HEK293 (cell line): Measurements from ENCODE around the gene SH3YL1.

Source experiments
- KLF1 ChIP-seq: fragments of 450-650 bp; formaldehyde crosslinking; IDR thresholded peaks from 2 replicates; pipeline ENCODE4 v1.5.1; 2016; ENCODE audit warnings: missing biosample characterization, missing genetic modification characterization
- REPIN1 ChIP-seq: fragments of 450-650 bp; formaldehyde crosslinking; IDR thresholded peaks from 2 replicates; pipeline ENCODE4 v1.5.1; 2017; ENCODE audit warnings: missing biosample characterization, missing genetic modification characterization, low read depth
- ZNF747 ChIP-seq: fragments of 450-650 bp; formaldehyde crosslinking; IDR thresholded peaks from 2 replicates; pipeline ENCODE4 v1.5.1; 2016; ENCODE audit warnings: missing biosample characterization, missing genetic modification characterization
- TF ChIP-seq, protein P1 (sequence below): fragments of 450-650 bp; formaldehyde crosslinking; IDR thresholded peaks from 2 replicates; pipeline ENCODE4 v1.5.1; 2016; ENCODE audit warnings: missing biosample characterization, missing genetic modification characterization
- TF ChIP-seq, protein P2 (sequence below): fragments of 450-650 bp; formaldehyde crosslinking; IDR thresholded peaks from 2 replicates; pipeline ENCODE4 v1.5.1; 2016; ENCODE audit warnings: missing biosample characterization, missing genetic modification characterization
- TF ChIP-seq, protein P3 (sequence below): fragments of 450-650 bp; formaldehyde crosslinking; IDR thresholded peaks from 2 replicates; pipeline ENCODE4 v1.5.1; 2016; ENCODE audit warnings: missing biosample characterization, missing genetic modification characterization
- TF ChIP-seq, protein P4 (sequence below): fragments of 450-650 bp; formaldehyde crosslinking; IDR thresholded peaks from 2 replicates; pipeline ENCODE4 v1.5.1; 2016; ENCODE audit warnings: missing biosample characterization, missing genetic modification characterization

DNA sequence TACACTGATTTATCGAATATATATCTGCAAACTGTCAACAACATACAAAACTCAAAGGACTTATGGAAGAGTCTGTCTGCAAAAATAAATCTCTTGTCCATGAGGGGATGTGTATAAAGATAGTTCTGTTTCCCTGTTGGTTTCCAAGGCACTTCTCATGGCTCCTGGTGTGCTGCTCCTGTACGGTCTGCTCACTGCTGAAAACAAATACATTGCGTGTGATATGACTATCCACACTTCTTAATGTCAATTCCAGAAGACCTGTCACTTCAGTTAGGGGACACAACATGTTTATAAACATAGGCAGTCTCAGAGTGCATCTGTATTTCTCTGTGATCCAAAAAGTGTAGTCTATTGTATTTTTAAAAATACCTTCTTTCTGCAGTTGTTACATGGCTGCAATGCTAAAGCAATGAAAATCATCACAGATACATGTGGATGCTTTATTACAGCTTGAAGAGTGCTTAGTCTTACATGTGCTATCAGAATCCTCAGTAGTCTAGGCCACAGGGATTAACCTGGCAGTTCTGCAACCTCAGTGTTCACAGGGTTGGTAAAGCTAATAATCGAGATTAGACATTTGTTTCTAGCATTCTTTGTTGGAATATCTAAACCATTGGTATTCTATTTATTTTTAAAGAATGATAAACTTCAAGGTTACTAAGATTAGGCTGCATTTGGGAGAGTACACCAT is 16.3 kb upstream of the SH3YL1 start:
- TF ChIP-seq, protein P1, sequence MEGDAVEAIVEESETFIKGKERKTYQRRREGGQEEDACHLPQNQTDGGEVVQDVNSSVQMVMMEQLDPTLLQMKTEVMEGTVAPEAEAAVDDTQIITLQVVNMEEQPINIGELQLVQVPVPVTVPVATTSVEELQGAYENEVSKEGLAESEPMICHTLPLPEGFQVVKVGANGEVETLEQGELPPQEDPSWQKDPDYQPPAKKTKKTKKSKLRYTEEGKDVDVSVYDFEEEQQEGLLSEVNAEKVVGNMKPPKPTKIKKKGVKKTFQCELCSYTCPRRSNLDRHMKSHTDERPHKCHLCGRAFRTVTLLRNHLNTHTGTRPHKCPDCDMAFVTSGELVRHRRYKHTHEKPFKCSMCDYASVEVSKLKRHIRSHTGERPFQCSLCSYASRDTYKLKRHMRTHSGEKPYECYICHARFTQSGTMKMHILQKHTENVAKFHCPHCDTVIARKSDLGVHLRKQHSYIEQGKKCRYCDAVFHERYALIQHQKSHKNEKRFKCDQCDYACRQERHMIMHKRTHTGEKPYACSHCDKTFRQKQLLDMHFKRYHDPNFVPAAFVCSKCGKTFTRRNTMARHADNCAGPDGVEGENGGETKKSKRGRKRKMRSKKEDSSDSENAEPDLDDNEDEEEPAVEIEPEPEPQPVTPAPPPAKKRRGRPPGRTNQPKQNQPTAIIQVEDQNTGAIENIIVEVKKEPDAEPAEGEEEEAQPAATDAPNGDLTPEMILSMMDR (tag by site-specific recombination) = no peak
- no peak for TF ChIP-seq ZNF747 (tag by site-specific recombination)
- TF ChIP-seq, protein P2, sequence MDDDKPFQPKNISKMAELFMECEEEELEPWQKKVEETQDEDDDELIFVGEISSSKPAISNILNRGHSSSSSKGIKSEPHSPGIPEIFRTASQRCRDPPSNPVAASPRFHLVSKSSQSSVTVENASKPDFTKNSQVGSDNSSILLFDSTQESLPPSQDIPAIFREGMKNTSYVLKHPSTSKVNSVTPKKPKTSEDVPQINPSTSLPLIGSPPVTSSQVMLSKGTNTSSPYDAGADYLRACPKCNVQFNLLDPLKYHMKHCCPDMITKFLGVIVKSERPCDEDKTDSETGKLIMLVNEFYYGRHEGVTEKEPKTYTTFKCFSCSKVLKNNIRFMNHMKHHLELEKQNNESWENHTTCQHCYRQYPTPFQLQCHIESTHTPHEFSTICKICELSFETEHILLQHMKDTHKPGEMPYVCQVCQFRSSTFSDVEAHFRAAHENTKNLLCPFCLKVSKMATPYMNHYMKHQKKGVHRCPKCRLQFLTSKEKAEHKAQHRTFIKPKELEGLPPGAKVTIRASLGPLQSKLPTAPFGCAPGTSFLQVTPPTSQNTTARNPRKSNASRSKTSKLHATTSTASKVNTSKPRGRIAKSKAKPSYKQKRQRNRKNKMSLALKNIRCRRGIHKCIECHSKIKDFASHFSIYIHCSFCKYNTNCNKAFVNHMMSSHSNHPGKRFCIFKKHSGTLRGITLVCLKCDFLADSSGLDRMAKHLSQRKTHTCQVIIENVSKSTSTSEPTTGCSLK = no peak
- TF ChIP-seq REPIN1 (tag by site-specific recombination) = no peak
- no peak for TF ChIP-seq KLF1 (tag by site-specific recombination)
- TF ChIP-seq, protein P3, sequence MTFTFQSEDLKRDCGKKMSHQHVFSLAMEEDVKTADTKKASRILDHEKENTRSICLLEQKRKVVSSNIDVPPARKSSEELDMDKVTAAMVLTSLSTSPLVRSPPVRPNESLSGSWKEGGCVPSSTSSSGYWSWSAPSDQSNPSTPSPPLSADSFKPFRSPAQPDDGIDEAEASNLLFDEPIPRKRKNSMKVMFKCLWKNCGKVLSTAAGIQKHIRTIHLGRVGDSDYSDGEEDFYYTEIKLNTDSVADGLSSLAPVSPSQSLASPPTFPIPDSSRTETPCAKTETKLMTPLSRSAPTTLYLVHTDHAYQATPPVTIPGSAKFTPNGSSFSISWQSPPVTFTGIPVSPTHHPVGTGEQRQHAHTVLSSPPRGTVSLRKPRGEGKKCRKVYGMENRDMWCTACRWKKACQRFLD (tag by site-specific recombination) = no peak
- TF ChIP-seq, protein P4, sequence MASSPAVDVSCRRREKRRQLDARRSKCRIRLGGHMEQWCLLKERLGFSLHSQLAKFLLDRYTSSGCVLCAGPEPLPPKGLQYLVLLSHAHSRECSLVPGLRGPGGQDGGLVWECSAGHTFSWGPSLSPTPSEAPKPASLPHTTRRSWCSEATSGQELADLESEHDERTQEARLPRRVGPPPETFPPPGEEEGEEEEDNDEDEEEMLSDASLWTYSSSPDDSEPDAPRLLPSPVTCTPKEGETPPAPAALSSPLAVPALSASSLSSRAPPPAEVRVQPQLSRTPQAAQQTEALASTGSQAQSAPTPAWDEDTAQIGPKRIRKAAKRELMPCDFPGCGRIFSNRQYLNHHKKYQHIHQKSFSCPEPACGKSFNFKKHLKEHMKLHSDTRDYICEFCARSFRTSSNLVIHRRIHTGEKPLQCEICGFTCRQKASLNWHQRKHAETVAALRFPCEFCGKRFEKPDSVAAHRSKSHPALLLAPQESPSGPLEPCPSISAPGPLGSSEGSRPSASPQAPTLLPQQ (tag by site-specific recombination) = no peak
